Measurements from ENCODE around the gene BBOX1. TPM values are rescaled to one million over a fixed set of nuclear protein-coding genes. Genes with fewer than 3 reads are reported as not detected.

The BBOX1 gene, protein sequence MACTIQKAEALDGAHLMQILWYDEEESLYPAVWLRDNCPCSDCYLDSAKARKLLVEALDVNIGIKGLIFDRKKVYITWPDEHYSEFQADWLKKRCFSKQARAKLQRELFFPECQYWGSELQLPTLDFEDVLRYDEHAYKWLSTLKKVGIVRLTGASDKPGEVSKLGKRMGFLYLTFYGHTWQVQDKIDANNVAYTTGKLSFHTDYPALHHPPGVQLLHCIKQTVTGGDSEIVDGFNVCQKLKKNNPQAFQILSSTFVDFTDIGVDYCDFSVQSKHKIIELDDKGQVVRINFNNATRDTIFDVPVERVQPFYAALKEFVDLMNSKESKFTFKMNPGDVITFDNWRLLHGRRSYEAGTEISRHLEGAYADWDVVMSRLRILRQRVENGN
- not detected in 2 replicates for total RNA-seq

GRCh38 chr11:27040302-27041115 is at the start of gene BBOX1:
Gene BBOX1 (plus strand): TSS chr11:27040815. CDS start chr11:27055431, 14,616 bp downstream.

GRCh38 chr11:26993965-26994457 is 46.6 kb upstream of the BBOX1 start, which contains the start of gene FIBIN:
Gene FIBIN (plus strand): TSS chr11:26994112. CDS start chr11:26994527, 415 bp downstream.

Other genes with a start within 250 kb of the BBOX1 start
- gene FIBIN, start 46.7 kb upstream of the BBOX1 start, total RNA-seq: 119 and 195 TPM in 2 replicates

Data from placental pericyte (primary cell).